ENCODE data around the gene IDUA. TPM values are rescaled to one million over a fixed set of nuclear protein-coding genes. Genes with fewer than 3 reads are reported as not detected.

Gene IDUA
- polyA plus RNA-seq, 3 donors: 6.4 to 64.4 (median 8.5) TPM

GRCh38 chr4:1017706-1018105, 30.9 kb downstream of the IDUA start:
- H3K9me3 ChIP-seq (replicated peaks in 1 of 2; ENCODE audit: control insufficient read depth in 1 of 2, insufficient read depth in 1 of 2, low read length in 2 of 2): no peaks in the 10 kb centered on the region
- H3K4me1 ChIP-seq (ENCODE audit: control insufficient read depth in 1 of 2, insufficient read depth in 2 of 2, low read length in 2 of 2): peaks cover 0 to 18% of the 10 kb centered on the region in 2 donors
- H3K9ac ChIP-seq (ENCODE audit: insufficient read depth, low read length, poor library complexity, severe bottlenecking): no peak overlapping the region
- peaks cover 0 to 4% of the 10 kb centered on the region in 2 donors for H3K27me3 ChIP-seq (ENCODE audit: control insufficient read depth in 2 of 2, insufficient read depth in 2 of 2, low read length in 2 of 2)
- no peak overlapping the region for H3K4me2 ChIP-seq (replicated peaks; ENCODE audit: extremely low read depth, low read length, poor library complexity, severe bottlenecking)
- H3K27ac ChIP-seq (ENCODE audit: low read depth in 1 of 2, low read length in 2 of 2): no peak overlapping the region
- intact Hi-C loops (cut with micrococcal nuclease): no loop called here
- Mint-ChIP-seq H3K4me3 (no peak overlapping the region), H3K4me1 (peaks cover 7% of the 10 kb centered on the region), H3K9me3 (no peaks in the 10 kb centered on the region), H3K27me3 (ENCODE audit: low read depth in 3 of 3) (peaks cover 0 to 5% (median 4%) of the 10 kb centered on the region in 3 donors), H3K27ac (no peak overlapping the region), H3K36me3 (no peaks in the 10 kb centered on the region)
- no peaks in the 10 kb centered on the region for H3K79me2 ChIP-seq (ENCODE audit: insufficient read depth, low read length)
- H4K20me1 ChIP-seq (ENCODE audit: insufficient read depth, low read length): peaks cover under 1% of the 10 kb centered on the region
- no peak for DNase-seq
- no peaks in the 10 kb centered on the region for H3K36me3 ChIP-seq (replicated peaks in 1 of 2; ENCODE audit: control insufficient read depth in 1 of 2, insufficient read depth in 2 of 2, low read length in 2 of 2)
- TF ChIP-seq CTCF (IDR thresholded peaks at IDR 0.05): no peak
- H3K4me3 ChIP-seq (replicated peaks in 1 of 3; ENCODE audit: low read depth in 2 of 3, low read length in 3 of 3): no peak overlapping the region
- H2AFZ ChIP-seq (ENCODE audit: insufficient read depth, low read depth, low read length, poor library complexity, severe bottlenecking): no peak overlapping the region
- 98% methylated on average over 8 of the region's 15 CpGs for WGBS (ENCODE audit: insufficient coverage)

- Histone ChIP-seq H4K20me1 (ENCODE audit: insufficient read depth, low read length) (no peaks in the 10 kb centered on the region), H3K4me3 (replicated peaks in 1 of 3; ENCODE audit: low read depth in 2 of 3, low read length in 3 of 3) (no peak overlapping the region), H3K79me2 (ENCODE audit: insufficient read depth, low read length) (no peaks in the 10 kb centered on the region), H3K36me3 (replicated peaks in 1 of 2; ENCODE audit: control insufficient read depth in 1 of 2, insufficient read depth in 2 of 2, low read length in 2 of 2) (no peaks in the 10 kb centered on the region), H3K4me2 (replicated peaks; ENCODE audit: extremely low read depth, low read length, poor library complexity, severe bottlenecking) (no peak overlapping the region), H3K9me3 (replicated peaks in 1 of 2; ENCODE audit: control insufficient read depth in 1 of 2, insufficient read depth in 1 of 2, low read length in 2 of 2) (no peaks in the 10 kb centered on the region), H3K4me1 (ENCODE audit: control insufficient read depth in 1 of 2, insufficient read depth in 2 of 2, low read length in 2 of 2) (peaks cover 0 to 13% of the 10 kb centered on the region in 2 donors), H3K27ac (ENCODE audit: low read depth in 1 of 2, low read length in 2 of 2) (no peak overlapping the region), H3K27me3 (ENCODE audit: control insufficient read depth in 2 of 2, insufficient read depth in 2 of 2, low read length in 2 of 2) (no peaks in the 10 kb centered on the region), H3K9ac (ENCODE audit: insufficient read depth, low read length, poor library complexity, severe bottlenecking) (no peak overlapping the region), H2AFZ (ENCODE audit: insufficient read depth, low read depth, low read length, poor library complexity, severe bottlenecking) (no peak overlapping the region)
- Mint-ChIP-seq H3K27me3 (ENCODE audit: low read depth in 3 of 3) (peaks cover 0 to 3% (median 1%) of the 10 kb centered on the region in 3 donors), H3K9me3 (no peaks in the 10 kb centered on the region), H3K36me3 (no peaks in the 10 kb centered on the region), H3K4me3 (no peak overlapping the region), H3K4me1 (peaks cover 7% of the 10 kb centered on the region), H3K27ac (no peak overlapping the region)
- no peak for TF ChIP-seq CTCF (IDR thresholded peaks at IDR 0.05)
- intact Hi-C loops (cut with micrococcal nuclease): no loop called here
- no peak for DNase-seq
- 98% methylated on average over 21 of the region's 29 CpGs for WGBS (ENCODE audit: insufficient coverage)
These were observed 31.5 kb downstream of the IDUA start for GRCh38 chr4:1018147-1019020.
